ENCODE data around the gene CCL4L2.
"Not testable (repeated sequence)": the region's sequence is repeated elsewhere in the genome, so short reads cannot be mapped to it uniquely, and the experiment has no call there.

DNA sequence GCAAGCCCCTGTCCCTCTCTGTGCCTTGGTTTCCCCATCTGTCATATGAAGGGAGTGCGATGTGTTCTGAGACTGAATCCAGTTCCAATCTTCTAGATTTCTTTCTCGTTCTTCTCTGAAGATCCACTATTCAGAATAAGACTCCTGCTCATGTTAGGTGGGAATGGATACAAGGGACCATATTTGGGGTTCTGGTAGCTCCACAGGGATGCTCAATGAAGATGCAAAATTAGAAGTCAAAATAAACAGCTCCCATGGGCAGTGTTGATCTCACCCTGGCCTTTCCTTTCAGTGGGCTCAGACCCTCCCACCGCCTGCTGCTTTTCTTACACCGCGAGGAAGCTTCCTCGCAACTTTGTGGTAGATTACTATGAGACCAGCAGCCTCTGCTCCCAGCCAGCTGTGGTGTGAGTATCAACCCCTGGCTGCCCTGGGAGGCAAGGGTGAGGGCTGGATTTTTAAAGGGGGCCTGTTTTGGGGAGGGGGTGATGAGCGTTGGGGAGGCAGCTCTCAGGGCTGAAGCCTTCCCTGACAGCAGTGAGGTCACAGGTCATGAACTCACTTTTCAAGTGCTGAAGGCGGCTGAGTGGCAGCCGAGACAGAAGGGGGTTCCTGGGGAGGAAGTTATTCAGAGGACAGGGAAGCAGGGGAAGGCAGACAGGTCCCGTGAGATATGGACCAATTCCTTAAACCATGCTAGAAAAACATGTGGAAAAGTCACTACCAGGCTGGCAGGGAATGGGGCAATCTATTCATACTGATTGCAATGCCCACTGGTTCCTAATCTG is 815 bp downstream of the CCL4L2 start:
- TF ChIP-seq ZSCAN16 (tag by site-specific recombination; IDR thresholded peaks at IDR 0.05); ZNF274 (IDR thresholded peaks at IDR 0.05; ENCODE audit: low read length); ZNF274 (tag by site-specific recombination; IDR thresholded peaks at IDR 0.05; ENCODE audit: borderline replicate concordance); ZNF140 (tag by site-specific recombination; IDR thresholded peaks at IDR 0.05); ZBTB7A (tag by site-specific recombination; IDR thresholded peaks at IDR 0.05; ENCODE audit: low read depth); MEIS1 (CRISPR knock-in tag; IDR thresholded peaks at IDR 0.05; ENCODE audit: borderline replicate concordance); TCF7L2 (IDR thresholded peaks at IDR 0.05; ENCODE audit: borderline replicate concordance, low read depth, low read length); ZBTB8A (tag by site-specific recombination; IDR thresholded peaks at IDR 0.05); ZBTB21 (tag by site-specific recombination; IDR thresholded peaks at IDR 0.05); ZNF24 (tag by site-specific recombination; IDR thresholded peaks at IDR 0.05): not testable (repeated sequence)
- TF ChIP-seq, protein P1, sequence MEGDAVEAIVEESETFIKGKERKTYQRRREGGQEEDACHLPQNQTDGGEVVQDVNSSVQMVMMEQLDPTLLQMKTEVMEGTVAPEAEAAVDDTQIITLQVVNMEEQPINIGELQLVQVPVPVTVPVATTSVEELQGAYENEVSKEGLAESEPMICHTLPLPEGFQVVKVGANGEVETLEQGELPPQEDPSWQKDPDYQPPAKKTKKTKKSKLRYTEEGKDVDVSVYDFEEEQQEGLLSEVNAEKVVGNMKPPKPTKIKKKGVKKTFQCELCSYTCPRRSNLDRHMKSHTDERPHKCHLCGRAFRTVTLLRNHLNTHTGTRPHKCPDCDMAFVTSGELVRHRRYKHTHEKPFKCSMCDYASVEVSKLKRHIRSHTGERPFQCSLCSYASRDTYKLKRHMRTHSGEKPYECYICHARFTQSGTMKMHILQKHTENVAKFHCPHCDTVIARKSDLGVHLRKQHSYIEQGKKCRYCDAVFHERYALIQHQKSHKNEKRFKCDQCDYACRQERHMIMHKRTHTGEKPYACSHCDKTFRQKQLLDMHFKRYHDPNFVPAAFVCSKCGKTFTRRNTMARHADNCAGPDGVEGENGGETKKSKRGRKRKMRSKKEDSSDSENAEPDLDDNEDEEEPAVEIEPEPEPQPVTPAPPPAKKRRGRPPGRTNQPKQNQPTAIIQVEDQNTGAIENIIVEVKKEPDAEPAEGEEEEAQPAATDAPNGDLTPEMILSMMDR (tag by site-specific recombination; IDR thresholded peaks at IDR 0.05), result not testable (repeated sequence)
- TF ChIP-seq, protein P2, sequence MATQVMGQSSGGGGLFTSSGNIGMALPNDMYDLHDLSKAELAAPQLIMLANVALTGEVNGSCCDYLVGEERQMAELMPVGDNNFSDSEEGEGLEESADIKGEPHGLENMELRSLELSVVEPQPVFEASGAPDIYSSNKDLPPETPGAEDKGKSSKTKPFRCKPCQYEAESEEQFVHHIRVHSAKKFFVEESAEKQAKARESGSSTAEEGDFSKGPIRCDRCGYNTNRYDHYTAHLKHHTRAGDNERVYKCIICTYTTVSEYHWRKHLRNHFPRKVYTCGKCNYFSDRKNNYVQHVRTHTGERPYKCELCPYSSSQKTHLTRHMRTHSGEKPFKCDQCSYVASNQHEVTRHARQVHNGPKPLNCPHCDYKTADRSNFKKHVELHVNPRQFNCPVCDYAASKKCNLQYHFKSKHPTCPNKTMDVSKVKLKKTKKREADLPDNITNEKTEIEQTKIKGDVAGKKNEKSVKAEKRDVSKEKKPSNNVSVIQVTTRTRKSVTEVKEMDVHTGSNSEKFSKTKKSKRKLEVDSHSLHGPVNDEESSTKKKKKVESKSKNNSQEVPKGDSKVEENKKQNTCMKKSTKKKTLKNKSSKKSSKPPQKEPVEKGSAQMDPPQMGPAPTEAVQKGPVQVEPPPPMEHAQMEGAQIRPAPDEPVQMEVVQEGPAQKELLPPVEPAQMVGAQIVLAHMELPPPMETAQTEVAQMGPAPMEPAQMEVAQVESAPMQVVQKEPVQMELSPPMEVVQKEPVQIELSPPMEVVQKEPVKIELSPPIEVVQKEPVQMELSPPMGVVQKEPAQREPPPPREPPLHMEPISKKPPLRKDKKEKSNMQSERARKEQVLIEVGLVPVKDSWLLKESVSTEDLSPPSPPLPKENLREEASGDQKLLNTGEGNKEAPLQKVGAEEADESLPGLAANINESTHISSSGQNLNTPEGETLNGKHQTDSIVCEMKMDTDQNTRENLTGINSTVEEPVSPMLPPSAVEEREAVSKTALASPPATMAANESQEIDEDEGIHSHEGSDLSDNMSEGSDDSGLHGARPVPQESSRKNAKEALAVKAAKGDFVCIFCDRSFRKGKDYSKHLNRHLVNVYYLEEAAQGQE (tag by site-specific recombination; IDR thresholded peaks at IDR 0.05), result not testable (repeated sequence)
- TF ChIP-seq, protein P3, sequence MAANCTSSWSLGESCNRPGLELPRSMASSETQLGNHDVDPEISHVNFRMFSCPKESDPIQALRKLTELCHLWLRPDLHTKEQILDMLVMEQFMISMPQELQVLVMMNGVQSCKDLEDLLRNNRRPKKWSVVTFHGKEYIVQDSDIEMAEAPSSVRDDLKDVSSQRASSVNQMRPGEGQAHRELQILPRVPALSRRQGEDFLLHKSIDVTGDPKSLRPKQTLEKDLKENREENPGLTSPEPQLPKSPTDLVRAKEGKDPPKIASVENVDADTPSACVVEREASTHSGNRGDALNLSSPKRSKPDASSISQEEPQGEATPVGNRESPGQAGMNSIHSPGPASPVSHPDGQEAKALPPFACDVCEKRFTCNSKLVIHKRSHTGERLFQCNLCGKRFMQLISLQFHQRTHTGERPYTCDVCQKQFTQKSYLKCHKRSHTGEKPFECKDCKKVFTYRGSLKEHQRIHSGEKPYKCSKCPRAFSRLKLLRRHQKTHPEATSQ (tag by site-specific recombination; IDR thresholded peaks at IDR 0.05), result not testable (repeated sequence)
- TF ChIP-seq, protein P4, sequence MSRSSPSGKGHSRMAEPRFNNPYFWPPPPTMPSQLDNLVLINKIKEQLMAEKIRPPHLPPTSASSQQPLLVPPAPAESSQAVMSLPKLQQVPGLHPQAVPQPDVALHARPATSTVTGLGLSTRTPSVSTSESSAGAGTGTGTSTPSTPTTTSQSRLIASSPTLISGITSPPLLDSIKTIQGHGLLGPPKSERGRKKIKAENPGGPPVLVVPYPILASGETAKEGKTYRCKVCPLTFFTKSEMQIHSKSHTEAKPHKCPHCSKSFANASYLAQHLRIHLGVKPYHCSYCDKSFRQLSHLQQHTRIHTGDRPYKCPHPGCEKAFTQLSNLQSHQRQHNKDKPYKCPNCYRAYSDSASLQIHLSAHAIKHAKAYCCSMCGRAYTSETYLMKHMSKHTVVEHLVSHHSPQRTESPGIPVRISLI (tag by site-specific recombination; IDR thresholded peaks at IDR 0.05), result not testable (repeated sequence)

All from HEK293 (cell line).